ENCODE data around the gene ADORA2B. TPM values are rescaled to one million over a fixed set of nuclear protein-coding genes. Genes with fewer than 3 reads are reported as not detected.
A peak's percentile ranks its signal among the peaks of the same experiment; 100 is the strongest.

ADORA2B gene
- total and polyA plus RNA-seq, 2 of the 8 experiments (the other 6 are each of a cell fraction or from before 2014, with no cell fraction given): 2.6 to 8.2 TPM

DNA sequence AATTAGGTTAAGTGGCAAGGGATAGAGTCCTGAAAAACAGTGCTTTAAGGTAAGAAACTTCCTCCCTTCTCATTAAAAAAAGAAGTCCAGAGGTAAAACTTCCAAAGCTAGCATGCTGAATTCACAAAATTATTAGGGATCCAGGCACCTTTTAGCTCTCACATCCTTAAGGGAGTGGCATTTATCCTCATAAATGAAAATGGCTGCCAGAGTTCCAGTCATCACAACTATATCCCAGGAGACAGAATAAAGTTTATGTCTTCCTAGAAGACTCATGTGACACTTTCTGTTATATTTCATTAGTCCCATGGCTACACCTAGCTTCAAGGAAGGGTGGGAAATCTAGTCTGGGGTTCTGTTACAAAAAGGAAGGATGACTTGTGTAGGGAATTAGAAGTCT, 23.3 kb upstream of the ADORA2B start:
- Histone ChIP-seq H3K36me3 (ENCODE audit: control insufficient read depth in 2 of 4, insufficient read depth in 4 of 4, low read length in 3 of 4) (no peaks in the 10 kb centered on the region), H3K4me2 (ENCODE audit: insufficient read depth in 1 of 2, low read depth in 2 of 2, low read length in 2 of 2) (no peak overlapping the region), H2AK5ac (ENCODE audit: low read depth, low read length) (no peak overlapping the region), H2BK15ac (ENCODE audit: low read length) (no peak overlapping the region), H2AFZ (ENCODE audit: low read length) (no peak overlapping the region), H3K14ac (ENCODE audit: insufficient read length) (no peak overlapping the region), H2BK12ac (ENCODE audit: low read depth, low read length) (no peak overlapping the region), H3K4ac (replicated peaks; ENCODE audit: insufficient read length, low read depth, low read length) (no peak overlapping the region), H3K23ac (ENCODE audit: insufficient read length) (no peak overlapping the region), H3K56ac (replicated peaks; ENCODE audit: insufficient read length, low read depth, low read length) (no peak overlapping the region), H3K23me2 (ENCODE audit: low read depth, low read length) (peaks cover 3% of the 10 kb centered on the region; the same call in 1 of the 2 replicates), H2BK120ac (replicated peaks; ENCODE audit: low read depth, low read length) (no peak overlapping the region), H3K79me2 (ENCODE audit: control insufficient read depth in 1 of 2, insufficient read depth in 2 of 2, low read length in 2 of 2) (no peaks in the 10 kb centered on the region), H2BK5ac (ENCODE audit: low read depth, low read length) (no peak overlapping the region), H3K18ac (ENCODE audit: extremely low read depth, low read length) (no peak overlapping the region), H3K9ac (replicated peaks in 1 of 4; ENCODE audit: extremely low read depth in 1 of 4, low read depth in 3 of 4, low read length in 3 of 4) (no peak overlapping the region), H4K8ac (ENCODE audit: extremely low read depth, insufficient read depth, low read length) (no peak overlapping the region), H3K9me3 (ENCODE audit: insufficient read depth in 2 of 2, low read depth in 1 of 2, low read length in 1 of 2) (no peaks in the 10 kb centered on the region), H4K20me1 (replicated peaks in 1 of 2; ENCODE audit: control insufficient read depth in 1 of 2, insufficient read depth in 2 of 2, low read length in 2 of 2) (no peaks in the 10 kb centered on the region), H2BK20ac (ENCODE audit: low read length) (no peak overlapping the region), H3K4me1 (replicated peaks in 1 of 4; ENCODE audit: control insufficient read depth in 3 of 4, insufficient read depth in 4 of 4, low read length in 3 of 4) (peaks cover 0 to 4% (median 3%) of the 10 kb centered on the region in 4 experiments; a peak in 4 of 7 replicates), H4K91ac (replicated peaks; ENCODE audit: insufficient read length, low read length) (no peak overlapping the region), H4K5ac (ENCODE audit: insufficient read length, low read depth, low read length) (no peak overlapping the region), H3K27ac (ENCODE audit: low read depth, low read length) (no peak overlapping the region), H3K27me3 (replicated peaks in 1 of 4; ENCODE audit: control insufficient read depth in 3 of 4, extremely low read depth in 1 of 4, insufficient read depth in 3 of 4, low read length in 3 of 4) (peaks cover 0 to 16% (median 9%) of the 10 kb centered on the region in 4 experiments; a peak in 5 of 7 replicates), H3K79me1 (ENCODE audit: low read depth, low read length) (no peaks in the 10 kb centered on the region), H3K4me3 (ENCODE audit: extremely low read depth in 1 of 4, insufficient read depth in 2 of 4, low read depth in 3 of 4, low read length in 4 of 4) (no peak overlapping the region)
- FAIRE-seq (no peak), DNase-seq (ENCODE audit: low read depth in 1 of 2, low spot score in 2 of 2) (no peak)
- TF ChIP-seq RAD21 (IDR thresholded peaks at IDR 0.05 in 1 of 2, conservative IDR thresholded peaks at IDR 0.05 in 1 of 2; ENCODE audit: low read depth in 2 of 2, low read length in 2 of 2) (no peak), KDM1A (IDR thresholded peaks at IDR 0.05; ENCODE audit: borderline replicate concordance, low read length) (peak; percentile 71; the same call in 1 of the 2 replicates), POLR2AphosphoS5 (IDR thresholded peaks at IDR 0.05; ENCODE audit: low read depth, low read length) (no peak)
- POLR2A ChIA-PET (ENCODE audit: partially characterized antibody): no interaction called here
- CTCF ChIA-PET (ENCODE audit: partially characterized antibody): no interaction called here
